Measurements from ENCODE around the gene MS4A12.

MS4A12 gene

DNA sequence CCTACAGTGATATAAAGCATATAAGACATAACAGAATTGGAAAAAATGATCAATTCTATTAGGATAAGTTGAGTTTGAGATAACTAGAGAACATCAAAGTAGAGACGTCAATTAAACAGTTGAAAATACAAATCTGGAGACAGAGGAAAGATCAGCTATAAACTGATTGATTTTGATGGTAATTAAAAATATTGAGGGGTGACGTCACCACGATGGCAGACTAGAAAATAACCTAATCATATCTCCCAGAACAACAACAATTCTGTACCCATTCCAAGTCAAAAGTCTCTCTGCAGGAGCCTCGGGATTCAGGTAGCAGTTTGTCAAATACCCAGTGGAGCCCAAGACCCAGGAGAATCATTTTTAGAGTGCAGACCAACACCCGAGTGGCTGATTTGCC lies 51.5 kb downstream of the MS4A12 start:
- DNase-seq (ENCODE audit: low read depth) = no peak
- H3K4me3 ChIP-seq (ENCODE audit: low read length) = no peak overlapping the region
- TF ChIP-seq, protein P1, sequence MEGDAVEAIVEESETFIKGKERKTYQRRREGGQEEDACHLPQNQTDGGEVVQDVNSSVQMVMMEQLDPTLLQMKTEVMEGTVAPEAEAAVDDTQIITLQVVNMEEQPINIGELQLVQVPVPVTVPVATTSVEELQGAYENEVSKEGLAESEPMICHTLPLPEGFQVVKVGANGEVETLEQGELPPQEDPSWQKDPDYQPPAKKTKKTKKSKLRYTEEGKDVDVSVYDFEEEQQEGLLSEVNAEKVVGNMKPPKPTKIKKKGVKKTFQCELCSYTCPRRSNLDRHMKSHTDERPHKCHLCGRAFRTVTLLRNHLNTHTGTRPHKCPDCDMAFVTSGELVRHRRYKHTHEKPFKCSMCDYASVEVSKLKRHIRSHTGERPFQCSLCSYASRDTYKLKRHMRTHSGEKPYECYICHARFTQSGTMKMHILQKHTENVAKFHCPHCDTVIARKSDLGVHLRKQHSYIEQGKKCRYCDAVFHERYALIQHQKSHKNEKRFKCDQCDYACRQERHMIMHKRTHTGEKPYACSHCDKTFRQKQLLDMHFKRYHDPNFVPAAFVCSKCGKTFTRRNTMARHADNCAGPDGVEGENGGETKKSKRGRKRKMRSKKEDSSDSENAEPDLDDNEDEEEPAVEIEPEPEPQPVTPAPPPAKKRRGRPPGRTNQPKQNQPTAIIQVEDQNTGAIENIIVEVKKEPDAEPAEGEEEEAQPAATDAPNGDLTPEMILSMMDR (conservative IDR thresholded peaks at IDR 0.05; ENCODE audit: low read length) = no peak

Measured in AG10803 (cell line).